Brain microvascular endothelial cell (primary cell): ENCODE data around the gene UTF1.

Experiments
- DNase-seq: peaks from one replicate; pipeline ENCODE4 v3.0.0-alpha.2; 2020
- H3K27ac ChIP-seq: fragments of 250-450 bp; sonication (Bioruptor Pico); 2 replicates; pipeline ENCODE4 v1.5.1; 2020; ENCODE audit warnings: mild to moderate bottlenecking, moderate library complexity
- H3K27me3 ChIP-seq: fragments of 250-450 bp; sonication (Bioruptor Pico); replicated peaks from 2 replicates; pipeline ENCODE4 v1.5.1; 2020; ENCODE audit warnings: mild to moderate bottlenecking
- H3K36me3 ChIP-seq: fragments of 250-450 bp; sonication (Bioruptor Pico); replicated peaks from 2 replicates; pipeline ENCODE4 v1.5.1; 2020; ENCODE audit warnings: mild to moderate bottlenecking
- H3K4me3 ChIP-seq: 2 replicates; pipeline ENCODE4 v1.5.1; 2011; ENCODE audit warnings: low read depth, mild to moderate bottlenecking, control low read depth, low read length, moderate library complexity
- in situ Hi-C: cut with HindIII; loops from 2 replicates; pipeline ENCODE4 v1.10.0; 2017; ENCODE audit warnings: low sequenced_read_pairs, low pct_ligation_motif_present
- TF ChIP-seq, protein P1 (sequence below): IDR thresholded peaks from 2 replicates; pipeline ENCODE4 v1.5.1; 2011; ENCODE audit warnings: low read depth, mild to moderate bottlenecking, moderate library complexity, low read length, control low read depth, inconsistent platforms; ENCODE audit errors: missing control alignments

UTF1 gene

GRCh38 chr10:133214468-133215410 lies 15.3 kb upstream of the UTF1 start:
- H3K4me3 ChIP-seq = no peak overlapping the region
- no peaks in the 10 kb centered on the region for H3K27me3 ChIP-seq
- H3K36me3 ChIP-seq = no peaks in the 10 kb centered on the region
- in situ Hi-C loops = no loop called here
- DNase-seq = no peak
- H3K27ac ChIP-seq = no peak overlapping the region
- TF ChIP-seq, protein P1, sequence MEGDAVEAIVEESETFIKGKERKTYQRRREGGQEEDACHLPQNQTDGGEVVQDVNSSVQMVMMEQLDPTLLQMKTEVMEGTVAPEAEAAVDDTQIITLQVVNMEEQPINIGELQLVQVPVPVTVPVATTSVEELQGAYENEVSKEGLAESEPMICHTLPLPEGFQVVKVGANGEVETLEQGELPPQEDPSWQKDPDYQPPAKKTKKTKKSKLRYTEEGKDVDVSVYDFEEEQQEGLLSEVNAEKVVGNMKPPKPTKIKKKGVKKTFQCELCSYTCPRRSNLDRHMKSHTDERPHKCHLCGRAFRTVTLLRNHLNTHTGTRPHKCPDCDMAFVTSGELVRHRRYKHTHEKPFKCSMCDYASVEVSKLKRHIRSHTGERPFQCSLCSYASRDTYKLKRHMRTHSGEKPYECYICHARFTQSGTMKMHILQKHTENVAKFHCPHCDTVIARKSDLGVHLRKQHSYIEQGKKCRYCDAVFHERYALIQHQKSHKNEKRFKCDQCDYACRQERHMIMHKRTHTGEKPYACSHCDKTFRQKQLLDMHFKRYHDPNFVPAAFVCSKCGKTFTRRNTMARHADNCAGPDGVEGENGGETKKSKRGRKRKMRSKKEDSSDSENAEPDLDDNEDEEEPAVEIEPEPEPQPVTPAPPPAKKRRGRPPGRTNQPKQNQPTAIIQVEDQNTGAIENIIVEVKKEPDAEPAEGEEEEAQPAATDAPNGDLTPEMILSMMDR = no peak

- no peak overlapping the region for H3K27ac ChIP-seq
- TF ChIP-seq, protein P1 = no peak
- no peaks in the 10 kb centered on the region for H3K27me3 ChIP-seq
- no peaks in the 10 kb centered on the region for H3K36me3 ChIP-seq
- in situ Hi-C loops = no loop called here
- DNase-seq = no peak
- H3K4me3 ChIP-seq = no peak overlapping the region
These were observed 14.4 kb upstream of the UTF1 start for GRCh38 chr10:133215586-133215985.

- H3K27ac ChIP-seq = no peak overlapping the region
- TF ChIP-seq, protein P1 = no peak
- H3K27me3 ChIP-seq = no peaks in the 10 kb centered on the region
- DNase-seq = no peak
- no peaks in the 10 kb centered on the region for H3K36me3 ChIP-seq
- in situ Hi-C loops = no loop called here
- no peak overlapping the region for H3K4me3 ChIP-seq
These were observed 13.2 kb upstream of the UTF1 start for GRCh38 chr10:133216776-133217175.

DNA sequence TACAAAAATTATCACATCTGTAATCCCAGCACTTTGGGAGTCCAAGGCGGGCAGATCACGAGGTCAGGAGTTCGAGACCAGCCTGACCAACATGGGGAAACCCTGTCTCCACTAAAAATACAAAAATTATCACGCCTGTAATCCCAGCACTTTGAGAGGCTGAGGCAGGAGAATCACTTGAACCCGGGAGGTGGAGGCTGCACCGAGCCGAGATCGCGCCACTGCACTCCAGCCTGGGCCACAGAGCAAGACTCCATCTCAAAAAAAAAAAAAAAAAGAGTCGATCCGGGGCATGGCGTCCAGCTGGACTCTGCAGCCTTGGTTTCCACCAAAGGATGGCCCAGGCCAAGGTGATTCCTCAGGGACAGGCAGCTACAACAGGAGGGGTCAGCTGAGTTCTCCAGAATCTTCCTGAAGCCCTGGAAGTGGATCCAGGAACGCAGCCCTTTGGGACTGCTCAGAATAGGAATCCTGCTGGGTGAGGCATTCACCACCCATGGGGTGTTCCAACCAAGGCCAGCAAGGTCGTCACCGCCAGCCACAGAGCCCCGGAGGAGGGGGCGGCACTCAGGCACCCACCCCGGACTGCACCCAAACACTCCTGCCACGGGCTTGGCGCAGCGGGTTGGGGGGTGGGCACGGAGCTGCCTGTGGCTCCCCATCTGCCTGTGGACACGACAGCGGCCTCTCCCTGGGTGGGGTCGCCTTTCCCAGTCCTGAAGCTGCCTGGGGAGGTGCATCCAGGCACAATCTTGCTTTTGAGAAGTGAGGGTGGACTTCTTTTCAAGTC lies 12.0 kb upstream of the UTF1 start:
- in situ Hi-C loops = no loop called here
- no peak for DNase-seq
- Histone ChIP-seq H3K36me3 (no peaks in the 10 kb centered on the region), H3K4me3 (no peak overlapping the region), H3K27me3 (no peaks in the 10 kb centered on the region), H3K27ac (no peak overlapping the region)
- TF ChIP-seq, protein P1 = no peak

- H3K36me3 ChIP-seq = no peaks in the 10 kb centered on the region
- in situ Hi-C loops = no loop called here
- TF ChIP-seq, protein P1 = no peak
- DNase-seq = no peak
- H3K27me3 ChIP-seq = no peaks in the 10 kb centered on the region
- H3K27ac ChIP-seq = no peak overlapping the region
- H3K4me3 ChIP-seq = no peak overlapping the region
These were observed 11.1 kb upstream of the UTF1 start for GRCh38 chr10:133218891-133219290.
